ENCODE data around the gene NPAS2. TPM values are rescaled to one million over a fixed set of nuclear protein-coding genes. Genes with fewer than 3 reads are reported as not detected.

The NPAS2 gene
- total and polyA plus RNA-seq, 12 donors, result 4.7 to 51.3 (median 17.6) TPM

GRCh38 chr2:100812573-100812972 is 7.4 kb upstream of the NPAS2 start:
- Histone ChIP-seq H3K27me3 (no peaks in the 10 kb centered on the region), H3K4me1 (replicated peaks in 1 of 2) (peaks cover 0 to 5% of the 10 kb centered on the region in 2 donors), H3K36me3 (replicated peaks in 1 of 2) (no peaks in the 10 kb centered on the region), H3K9me3 (replicated peaks in 1 of 3) (no peaks in the 10 kb centered on the region), H3K4me3 (no peak overlapping the region), H3K27ac (no peak overlapping the region)
- no peak for TF ChIP-seq POLR2A (IDR thresholded peaks at IDR 0.05)
- TF ChIP-seq CTCF (IDR thresholded peaks at IDR 0.05), result no peak
- intact Hi-C loops (cut with DNase I), result no loop called here
- 84 to 90% (median 86%) methylated on average over 4 of the region's 4 CpGs for WGBS, 4 donors
- DNase-seq, result no peak

- H3K27ac ChIP-seq, result peak overlapping the region in 1 of 5 donors; percentile 61
- no peak for DNase-seq
- H3K4me3 ChIP-seq, result no peak overlapping the region
These were observed 6.4 kb upstream of the NPAS2 start for GRCh38 chr2:100813527-100813926.

GRCh38 chr2:100814043-100814442 is 5.9 kb upstream of the NPAS2 start:
- H3K4me3 ChIP-seq, result no peak overlapping the region
- no peaks in the 10 kb centered on the region for H3K9me3 ChIP-seq (replicated peaks in 1 of 3)
- no peak for TF ChIP-seq CTCF (IDR thresholded peaks at IDR 0.05)
- WGBS, 4 donors, result 93 to 97% (median 96%) methylated on average over 3 of the region's 3 CpGs
- peaks cover under 1 to 7% of the 10 kb centered on the region in 2 donors for H3K4me1 ChIP-seq (replicated peaks in 1 of 2)
- peak overlapping the region in 1 of 5 donors; percentile 61 for H3K27ac ChIP-seq
- no peaks in the 10 kb centered on the region for H3K27me3 ChIP-seq
- intact Hi-C loops (cut with DNase I), result no loop called here
- no peaks in the 10 kb centered on the region for H3K36me3 ChIP-seq (replicated peaks in 1 of 2)
- no peak for DNase-seq

More at GRCh38 chr2:100813527-100813926, 6.4 kb upstream of the NPAS2 start:
- Histone ChIP-seq H3K27me3 (no peaks in the 10 kb centered on the region), H3K4me1 (replicated peaks in 1 of 2) (peaks cover 0 to 5% of the 10 kb centered on the region in 2 donors), H3K9me3 (replicated peaks in 1 of 3) (no peaks in the 10 kb centered on the region), H3K36me3 (replicated peaks in 1 of 2) (no peaks in the 10 kb centered on the region)
- 58 to 65% (median 61%) methylated on average over 4 of the region's 4 CpGs for WGBS, 4 donors
- TF ChIP-seq POLR2A (IDR thresholded peaks at IDR 0.05), result no peak
- no peak for TF ChIP-seq CTCF (IDR thresholded peaks at IDR 0.05)
- intact Hi-C loops (cut with DNase I), result no loop called here

GRCh38 chr2:100814453-100814852 is 5.5 kb upstream of the NPAS2 start:
- intact Hi-C loops (cut with DNase I), result no loop called here
- no peak overlapping the region for H3K4me3 ChIP-seq
- no peak overlapping the region for H3K27ac ChIP-seq
- no peak for TF ChIP-seq CTCF (IDR thresholded peaks at IDR 0.05)
- no peak for TF ChIP-seq POLR2A (IDR thresholded peaks at IDR 0.05)
- H3K9me3 ChIP-seq (replicated peaks in 1 of 3), result no peaks in the 10 kb centered on the region
- H3K36me3 ChIP-seq (replicated peaks in 1 of 2), result no peaks in the 10 kb centered on the region
- H3K4me1 ChIP-seq (replicated peaks in 1 of 2), result peaks cover 5 to 11% of the 10 kb centered on the region in 2 donors
- no peak for DNase-seq
- 87 to 97% (median 89%) methylated on average over 3 of the region's 3 CpGs for WGBS, 4 donors
- no peaks in the 10 kb centered on the region for H3K27me3 ChIP-seq

Data from adrenal gland (tissue), 12 donors.